Breast epithelium (tissue), 3 donors: ENCODE data around the gene STK40.

Experiments
- CTCF ChIP-seq, 3 donors: fragments of 450-650 bp; IDR thresholded peaks; one replicate each; pipeline ENCODE4 v1.5.1; 2016 to 2017; ENCODE audit warnings: antibody characterized with exemption in 3 of 3, mild to moderate bottlenecking in 3 of 3, moderate library complexity in 3 of 3
- POLR2A ChIP-seq: fragments of 450-650 bp; IDR thresholded peaks from one replicate; pipeline ENCODE4 v1.6.1; 2016; ENCODE audit warnings: antibody characterized with exemption, mild to moderate bottlenecking, moderate library complexity

GRCh38 chr1:36396359-36396758 is 10.6 kb upstream of the STK40 start:
- TF ChIP-seq POLR2A: no peak
- no peak for TF ChIP-seq CTCF (IDR thresholded peaks at IDR 0.05)
